Superior temporal gyrus (tissue), 1 donor: ENCODE results near the gene SLC25A6.
"Not testable (repeated sequence)": the region's sequence is repeated elsewhere in the genome, so short reads cannot be mapped to it uniquely, and the experiment has no call there.

ENCODE experiments used
- DNase-seq: peaks from one replicate; pipeline ENCODE4 v3.0.0-alpha.2; 2016; ENCODE audit errors: extremely low spot score

SLC25A6 gene

GRCh38 chrX:1389993-1390285 lies 2.0 kb downstream of the SLC25A6 start:
- DNase-seq, result no peak

GRCh38 chrX:1389181-1389992 lies 2.5 kb downstream of the SLC25A6 start:
- DNase-seq, result no peak

DNA sequence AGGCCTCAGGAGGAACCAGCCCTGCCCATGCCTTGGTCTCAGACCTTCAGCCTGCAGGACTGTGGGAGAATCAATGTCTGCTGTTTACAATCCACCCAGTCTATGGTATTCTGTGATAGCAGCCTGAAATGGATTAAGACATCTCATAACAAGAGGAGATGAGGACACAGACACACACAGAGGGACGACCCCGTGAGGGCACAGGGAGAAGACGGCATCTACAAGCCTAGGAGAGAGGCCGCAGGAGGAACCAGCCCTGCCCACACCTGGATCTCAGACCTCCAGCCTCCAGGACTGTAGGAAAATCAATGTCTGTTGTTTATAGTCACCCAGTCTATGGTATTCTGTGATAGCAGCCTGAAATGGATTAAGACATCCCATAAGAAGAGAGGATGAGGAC lies 3.3 kb downstream of the SLC25A6 start:
- DNase-seq, result no peak

GRCh38 chrX:1387141-1387776 lies 4.7 kb downstream of the SLC25A6 start:
- no peak for DNase-seq

GRCh38 chrX:1386338-1387127 lies 5.4 kb downstream of the SLC25A6 start:
- no peak for DNase-seq

- DNase-seq, result no peak
Observed at GRCh38 chrX:1385253-1386223, 6.4 kb downstream of the SLC25A6 start.

DNA sequence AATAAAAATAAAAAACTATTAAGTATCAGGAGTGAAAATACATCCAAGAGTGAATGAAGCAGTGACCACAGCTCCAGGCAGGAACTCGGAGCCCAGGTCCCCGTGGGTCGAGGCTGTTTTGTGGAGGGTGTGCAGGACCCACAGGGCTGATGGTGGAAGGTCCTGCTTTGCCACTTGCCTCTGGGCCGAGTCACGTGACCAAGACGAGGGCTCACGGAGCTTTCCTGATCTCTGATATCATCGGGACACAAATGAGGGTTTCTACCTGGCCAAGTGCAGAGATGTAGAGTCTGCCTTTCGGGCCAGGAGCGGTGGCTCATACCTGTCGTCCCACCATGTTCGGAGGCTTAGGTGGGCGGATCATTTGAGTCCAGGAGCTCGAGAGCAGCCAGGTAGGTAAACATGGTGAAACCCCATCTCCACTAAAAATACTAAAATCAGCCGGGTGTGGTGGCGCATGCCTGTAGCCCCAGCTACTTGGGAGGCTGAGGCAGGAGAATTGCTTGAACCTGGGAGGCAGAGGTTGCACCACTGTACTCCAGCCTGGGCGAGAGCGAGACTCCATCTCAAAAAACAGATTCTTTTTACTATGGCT lies 7.2 kb downstream of the SLC25A6 start:
- DNase-seq, result no peak

- DNase-seq, result no peak
Observed at GRCh38 chrX:1380672-1381233, 11.2 kb downstream of the SLC25A6 start.

GRCh38 chrX:1378306-1378759 lies 13.6 kb downstream of the SLC25A6 start:
- no peak for DNase-seq

DNA sequence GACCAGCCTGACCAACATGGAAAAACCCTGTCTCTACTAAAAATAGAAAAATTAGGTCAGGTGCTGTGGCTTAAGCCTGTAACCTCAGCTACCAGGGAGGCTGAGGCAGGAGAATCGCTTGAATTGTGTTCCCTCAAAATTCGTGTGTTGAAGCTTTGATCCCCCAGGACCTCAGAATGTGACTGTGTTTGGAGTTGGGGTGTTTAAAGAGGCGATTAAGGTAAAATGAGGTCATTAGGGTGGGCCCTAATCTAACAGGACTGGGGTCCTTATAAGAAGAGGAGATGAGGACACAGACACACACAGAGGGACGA lies 23.6 kb downstream of the SLC25A6 start:
- no peak for DNase-seq

- not testable (repeated sequence) for DNase-seq
Observed at GRCh38 chrX:1366363-1366762, 25.6 kb downstream of the SLC25A6 start.

DNA sequence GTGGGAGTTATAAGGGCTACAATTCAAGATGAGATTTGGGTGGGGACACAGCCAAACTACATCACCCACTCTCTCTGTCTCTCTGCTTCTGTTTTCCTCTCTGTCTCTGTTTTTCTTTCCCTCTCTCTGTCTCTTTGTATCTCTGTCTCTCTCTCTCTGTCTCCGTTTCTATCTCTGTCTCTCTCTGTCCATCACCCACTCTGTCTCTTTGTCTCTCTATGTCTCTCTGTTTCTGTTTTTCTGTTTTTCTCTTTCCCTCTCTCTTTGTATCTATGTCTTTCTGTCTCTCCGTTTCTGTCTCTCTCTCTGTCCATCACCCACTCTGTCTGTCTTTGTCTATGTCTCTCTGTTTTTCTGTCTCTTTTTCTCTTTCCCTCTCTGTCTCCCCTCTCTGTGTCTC lies 30.0 kb downstream of the SLC25A6 start:
- DNase-seq, result no peak

GRCh38 chrX:1361275-1361674 lies 30.6 kb downstream of the SLC25A6 start:
- no peak for DNase-seq

GRCh38 chrX:1360171-1360570 lies 31.7 kb downstream of the SLC25A6 start:
- DNase-seq, result no peak

DNA sequence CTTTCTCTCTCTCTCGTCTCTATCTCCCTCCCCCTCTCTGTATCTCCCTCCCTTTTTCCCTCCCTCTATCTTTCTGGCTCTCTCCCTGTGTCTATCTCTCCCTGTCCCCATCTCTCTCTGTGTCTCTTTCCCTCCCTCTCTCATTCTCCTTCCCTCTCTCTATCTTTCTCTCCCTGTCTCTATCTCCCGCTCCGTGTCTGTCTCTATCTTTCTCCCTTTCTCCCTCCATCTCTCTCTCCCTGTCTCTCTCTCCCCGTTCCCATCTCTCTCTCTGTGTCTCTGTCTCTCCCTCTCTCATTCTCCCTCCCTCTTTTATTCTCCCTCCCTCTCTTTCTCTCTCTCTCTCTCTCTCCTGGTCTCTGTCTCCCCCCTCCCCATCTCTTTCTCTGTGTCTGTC lies 32.4 kb downstream of the SLC25A6 start:
- no peak for DNase-seq

- no peak for DNase-seq
Observed at GRCh38 chrX:1358793-1359476, 33.0 kb downstream of the SLC25A6 start.

DNA sequence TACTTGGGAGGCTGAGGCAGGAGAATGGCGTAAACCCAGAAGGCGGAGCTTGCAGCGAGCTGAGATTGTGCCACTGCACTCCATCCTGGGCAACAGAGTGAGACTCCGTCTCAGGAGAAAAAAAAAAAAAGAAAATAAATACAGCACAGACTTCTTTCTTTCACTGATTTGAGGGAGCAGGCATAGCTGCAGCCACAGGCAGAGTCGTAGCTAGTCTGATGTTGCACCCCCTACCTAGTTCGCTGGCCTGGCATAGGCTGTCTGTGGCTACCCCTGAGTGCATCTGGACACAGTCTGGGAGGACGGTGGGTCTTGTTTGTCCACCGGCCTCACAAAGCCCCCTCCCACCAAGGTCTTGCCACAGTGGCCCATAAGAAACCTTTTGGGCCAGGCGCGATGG lies 33.9 kb downstream of the SLC25A6 start:
- DNase-seq, result no peak

DNA sequence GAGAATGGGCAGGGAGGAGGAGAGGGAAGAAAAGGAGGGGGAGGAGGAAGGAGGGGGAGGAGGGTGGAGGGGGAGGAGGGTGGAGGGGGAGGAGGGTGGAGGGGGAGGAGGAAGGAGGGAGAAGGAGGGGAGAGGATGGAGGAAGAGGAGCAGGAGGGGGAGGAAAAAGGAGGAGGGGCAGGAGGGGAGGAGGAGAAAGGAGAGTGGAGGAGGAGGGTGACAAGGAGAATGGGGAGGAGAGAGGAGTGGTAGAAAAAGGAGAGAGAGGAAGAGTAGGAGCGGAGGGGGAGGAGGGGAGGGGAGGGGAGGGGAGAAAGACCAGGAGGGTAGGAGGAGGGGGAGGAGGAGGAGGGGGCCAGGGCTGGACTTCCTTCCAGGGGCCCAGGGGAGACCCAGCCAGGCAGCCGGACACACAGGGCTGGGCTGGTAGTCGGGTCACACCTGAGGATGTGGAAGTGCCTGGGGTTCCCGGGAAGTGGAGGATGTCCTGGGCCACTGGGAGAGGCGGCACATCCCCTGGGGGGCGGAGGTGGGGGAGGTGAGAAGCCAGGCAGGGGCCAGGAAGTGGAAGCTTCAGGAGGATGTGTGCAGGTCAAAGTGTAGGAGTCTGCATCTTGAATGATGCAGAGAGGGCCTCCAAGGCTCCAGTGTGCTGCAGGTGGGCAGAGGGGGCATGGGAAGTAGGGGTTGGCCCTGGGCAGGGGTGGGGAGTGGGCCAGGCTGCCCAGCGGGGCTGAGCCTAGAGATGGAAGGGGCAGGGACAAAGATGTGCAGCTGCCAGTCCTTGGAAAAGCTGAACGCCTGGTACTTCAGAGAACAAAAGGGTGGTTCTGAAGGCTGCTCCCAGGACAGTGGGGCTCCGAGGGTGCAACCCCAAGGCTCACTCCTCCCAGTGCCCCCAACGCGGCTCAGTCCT lies 36.5 kb downstream of the SLC25A6 start:
- DNase-seq, result no peak
